ENCODE data around the gene TYROBP.

DNA sequence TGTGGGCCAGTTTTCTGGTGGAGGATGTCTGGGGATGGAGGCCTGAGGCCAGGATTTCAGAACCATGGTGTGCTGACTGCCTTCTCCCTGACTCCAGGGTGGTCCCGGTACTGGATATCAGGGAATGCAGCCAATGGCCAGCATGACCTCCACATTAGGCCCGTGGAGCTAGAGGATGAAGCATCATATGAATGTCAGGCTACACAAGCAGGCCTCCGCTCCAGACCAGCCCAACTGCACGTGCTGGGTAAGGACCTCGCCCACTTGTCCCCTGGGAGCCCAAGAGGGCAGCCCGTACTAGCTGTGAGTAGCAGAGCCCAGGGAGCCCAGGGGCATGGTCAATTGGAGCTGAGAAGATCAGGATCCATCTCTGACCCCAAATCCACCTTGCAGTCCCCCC, 49.8 kb downstream of the TYROBP start:
- TF ChIP-seq, protein P1, sequence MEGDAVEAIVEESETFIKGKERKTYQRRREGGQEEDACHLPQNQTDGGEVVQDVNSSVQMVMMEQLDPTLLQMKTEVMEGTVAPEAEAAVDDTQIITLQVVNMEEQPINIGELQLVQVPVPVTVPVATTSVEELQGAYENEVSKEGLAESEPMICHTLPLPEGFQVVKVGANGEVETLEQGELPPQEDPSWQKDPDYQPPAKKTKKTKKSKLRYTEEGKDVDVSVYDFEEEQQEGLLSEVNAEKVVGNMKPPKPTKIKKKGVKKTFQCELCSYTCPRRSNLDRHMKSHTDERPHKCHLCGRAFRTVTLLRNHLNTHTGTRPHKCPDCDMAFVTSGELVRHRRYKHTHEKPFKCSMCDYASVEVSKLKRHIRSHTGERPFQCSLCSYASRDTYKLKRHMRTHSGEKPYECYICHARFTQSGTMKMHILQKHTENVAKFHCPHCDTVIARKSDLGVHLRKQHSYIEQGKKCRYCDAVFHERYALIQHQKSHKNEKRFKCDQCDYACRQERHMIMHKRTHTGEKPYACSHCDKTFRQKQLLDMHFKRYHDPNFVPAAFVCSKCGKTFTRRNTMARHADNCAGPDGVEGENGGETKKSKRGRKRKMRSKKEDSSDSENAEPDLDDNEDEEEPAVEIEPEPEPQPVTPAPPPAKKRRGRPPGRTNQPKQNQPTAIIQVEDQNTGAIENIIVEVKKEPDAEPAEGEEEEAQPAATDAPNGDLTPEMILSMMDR (IDR thresholded peaks at IDR 0.05): no peak
- TF ChIP-seq POLR2AphosphoS5 (IDR thresholded peaks at IDR 0.05; ENCODE audit: low read depth, low read length): no peak
